CD4-positive, alpha-beta T cell treated with Interleukin-10 for 1 hour (primary cell): Measurements from ENCODE around the gene SOCS1.
A peak's percentile ranks its signal among the peaks of the same experiment; 100 is the strongest.

Source experiments
- DNase-seq: peaks from one replicate; pipeline ENCODE4 v3.0.0-alpha.2; 2020

SOCS1 gene

GRCh38 chr16:11259655-11260595 is 3.9 kb upstream of the SOCS1 start:
- no peak for DNase-seq

GRCh38 chr16:11258553-11259492 is 2.8 kb upstream of the SOCS1 start:
- DNase-seq, result peak; percentile 65

GRCh38 chr16:11257131-11257938 is 1.3 kb upstream of the SOCS1 start:
- peak; percentile 74 for DNase-seq

- no peak for DNase-seq
Measured at GRCh38 chr16:11256661-11257130, 692 bp upstream of the SOCS1 start.

GRCh38 chr16:11254913-11255736 is 879 bp downstream of the SOCS1 start:
- DNase-seq, result peak; percentile 69

- DNase-seq, result peak; percentile 29
Measured at GRCh38 chr16:11253995-11254912, 1.8 kb downstream of the SOCS1 start.

GRCh38 chr16:11253009-11253994 is 2.7 kb downstream of the SOCS1 start:
- DNase-seq, result peak; percentile 73

GRCh38 chr16:11252482-11252931 is 3.5 kb downstream of the SOCS1 start:
- DNase-seq, result peak; percentile 22

- peak; percentile 85 for DNase-seq
Measured at GRCh38 chr16:11251525-11252481, 4.2 kb downstream of the SOCS1 start.

- no peak for DNase-seq
Measured at GRCh38 chr16:11250786-11251524, 5.0 kb downstream of the SOCS1 start.

- no peak for DNase-seq
Measured at GRCh38 chr16:11250091-11250785, 5.8 kb downstream of the SOCS1 start.

GRCh38 chr16:11249233-11250061 is 6.6 kb downstream of the SOCS1 start:
- DNase-seq, result no peak

GRCh38 chr16:11248133-11248532 is 7.9 kb downstream of the SOCS1 start:
- no peak for DNase-seq

GRCh38 chr16:11245988-11246387 is 10.0 kb downstream of the SOCS1 start:
- DNase-seq, result no peak

- DNase-seq, result no peak
Measured at GRCh38 chr16:11245222-11245737, 10.7 kb downstream of the SOCS1 start.
